Inflammatory macrophage (primary cell): ENCODE measurements around the gene DSCAM.
"Not testable (repeated sequence)": the region's sequence is repeated elsewhere in the genome, so short reads cannot be mapped to it uniquely, and the experiment has no call there.

ENCODE experiments used
- DNase-seq, 2 donors: peaks; one replicate each; pipeline ENCODE4 v3.0.0-alpha.2; 2020 to 2022
- total RNA-seq, 18 experiments: gene quantifications; one replicate each; lab custom pipeline; 2026; ENCODE audit warnings: mixed read lengths in 6 of 18, inconsistent platforms in 2 of 18; lab: John Stamatoyannopoulos, UW

DSCAM gene
- 0 to 0.81 (median 0.02) reads per million in 18 experiments for total RNA-seq

- no peak for DNase-seq
Observed at GRCh38 chr21:40846587-40847411, at the start of gene DSCAM. Gene DSCAM, minus strand, starts transcription at chr21:40847158. Its CDS starts 497 bp downstream, at chr21:40846661.

GRCh38 chr21:40895697-40896096 is 48.7 kb upstream of the DSCAM start:
- not testable (repeated sequence) for DNase-seq

- DNase-seq: no peak
Observed at GRCh38 chr21:40886931-40887330, 40.0 kb upstream of the DSCAM start.

GRCh38 chr21:40886006-40886405 is 39.0 kb upstream of the DSCAM start:
- no peak for DNase-seq

GRCh38 chr21:40882192-40882915 is 35.4 kb upstream of the DSCAM start:
- DNase-seq: no peak

- DNase-seq: no peak
Observed at GRCh38 chr21:40881767-40882166, 34.8 kb upstream of the DSCAM start.

GRCh38 chr21:40871099-40871498 is 24.1 kb upstream of the DSCAM start:
- no peak for DNase-seq

- no peak for DNase-seq
Observed at GRCh38 chr21:40863839-40864238, 16.9 kb upstream of the DSCAM start.

GRCh38 chr21:40858517-40858916 is 11.6 kb upstream of the DSCAM start:
- DNase-seq: no peak

GRCh38 chr21:40853956-40854688 is 7.2 kb upstream of the DSCAM start:
- DNase-seq: no peak

GRCh38 chr21:40852563-40852962 is 5.6 kb upstream of the DSCAM start:
- DNase-seq: no peak

GRCh38 chr21:40851749-40852148 is 4.8 kb upstream of the DSCAM start:
- no peak for DNase-seq

GRCh38 chr21:40850071-40850470 is 3.1 kb upstream of the DSCAM start:
- no peak for DNase-seq

GRCh38 chr21:40847951-40848350 is 993 bp upstream of the DSCAM start:
- no peak for DNase-seq

- no peak for DNase-seq
Observed at GRCh38 chr21:40846103-40846502, 855 bp downstream of the DSCAM start.

GRCh38 chr21:40845441-40845995 is 1.4 kb downstream of the DSCAM start:
- no peak for DNase-seq

GRCh38 chr21:40844935-40845334 is 2.0 kb downstream of the DSCAM start:
- no peak for DNase-seq

- DNase-seq: no peak
Observed at GRCh38 chr21:40842197-40842552, 4.8 kb downstream of the DSCAM start.

GRCh38 chr21:40841524-40842196 is 5.3 kb downstream of the DSCAM start:
- no peak for DNase-seq

- DNase-seq: no peak
Observed at GRCh38 chr21:40840401-40841125, 6.4 kb downstream of the DSCAM start.

GRCh38 chr21:40839521-40839920 is 7.4 kb downstream of the DSCAM start:
- no peak for DNase-seq

- no peak for DNase-seq
Observed at GRCh38 chr21:40837456-40837855, 9.5 kb downstream of the DSCAM start.
